SK-N-SH treated with all-trans-retinoic acid at 6 μM for 48 hours (cell line): ENCODE results near the gene COQ7.

ENCODE experiments used
- ATAC-seq: fragments of 200-7000 bp; cut with Tn5 transposase; 3 replicates; pipeline ENCODE4 v1.9.1; 2020; ENCODE audit warnings: mild to moderate bottlenecking, moderate library complexity
- ARNTL ChIP-seq: fragments of 450-650 bp; formaldehyde crosslinking; IDR thresholded peaks from 2 replicates; pipeline ENCODE4 v1.5.0; 2020; ENCODE audit warnings: low read depth, mild to moderate bottlenecking, moderate library complexity, borderline replicate concordance
- BACH2 ChIP-seq: fragments of 250-450 bp; sonication (Bioruptor Pico); IDR thresholded peaks from 2 replicates; pipeline ENCODE4 v1.9.0; 2021; ENCODE audit warnings: mild to moderate bottlenecking, borderline replicate concordance
- CSDC2 ChIP-seq: fragments of 250-450 bp; sonication (Bioruptor Pico); IDR thresholded peaks from 2 replicates; pipeline ENCODE4 v1.5.0; 2020; ENCODE audit warnings: mild to moderate bottlenecking, moderate library complexity
- ESRRG ChIP-seq: fragments of 250-450 bp; sonication (Bioruptor Pico); IDR thresholded peaks from 2 replicates; pipeline ENCODE4 v1.6.1; 2021; ENCODE audit warnings: mild to moderate bottlenecking
- GLIS3 ChIP-seq: fragments of 250-450 bp; sonication (Bioruptor Pico); IDR thresholded peaks from 2 replicates; pipeline ENCODE4 v1.5.0; 2020; ENCODE audit warnings: mild to moderate bottlenecking, moderate library complexity
- OSR1 ChIP-seq: fragments of 250-450 bp; sonication (Bioruptor Pico); IDR thresholded peaks from 2 replicates; pipeline ENCODE4 v1.8.0; 2022; ENCODE audit warnings: moderate library complexity, mild to moderate bottlenecking, inconsistent platforms
- PATZ1 ChIP-seq: fragments of 250-450 bp; sonication (Bioruptor Pico); IDR thresholded peaks from 2 replicates; pipeline ENCODE4 v1.8.0; 2020; ENCODE audit warnings: mild to moderate bottlenecking, moderate library complexity, borderline replicate concordance
- POU6F1 ChIP-seq: fragments of 250-450 bp; sonication (Bioruptor Pico); IDR thresholded peaks from 2 replicates; pipeline ENCODE4 v1.8.0; 2021; ENCODE audit warnings: low read depth, mild to moderate bottlenecking, moderate library complexity, borderline replicate concordance
- PPARA ChIP-seq: fragments of 250-450 bp; sonication (Bioruptor Pico); IDR thresholded peaks from 2 replicates; pipeline ENCODE4 v1.5.0; 2020; ENCODE audit warnings: mild to moderate bottlenecking, borderline replicate concordance
- RARB ChIP-seq: fragments of 250-450 bp; sonication (Bioruptor Pico); IDR thresholded peaks from 2 replicates; pipeline ENCODE4 v1.8.0; 2021; ENCODE audit warnings: mild to moderate bottlenecking, moderate library complexity
- SNAI2 ChIP-seq: fragments of 250-450 bp; sonication (Bioruptor Pico); IDR thresholded peaks from 2 replicates; pipeline ENCODE4 v1.5.0; 2020; ENCODE audit warnings: mild to moderate bottlenecking, moderate library complexity
- TCF4 ChIP-seq: fragments of 250-450 bp; sonication (Bioruptor Pico); IDR thresholded peaks from 2 replicates; pipeline ENCODE4 v1.8.0; 2021; ENCODE audit warnings: mild to moderate bottlenecking, moderate library complexity, borderline replicate concordance
- TOX ChIP-seq: fragments of 250-450 bp; sonication (Bioruptor Pico); IDR thresholded peaks from 2 replicates; pipeline ENCODE4 v1.8.0; 2021; ENCODE audit warnings: mild to moderate bottlenecking, moderate library complexity, borderline replicate concordance
- ZC3H10 ChIP-seq: fragments of 250-450 bp; sonication (Bioruptor Pico); IDR thresholded peaks from 2 replicates; pipeline ENCODE4 v1.5.1; 2021; ENCODE audit warnings: mild to moderate bottlenecking, moderate library complexity
- ZFP3 ChIP-seq: fragments of 250-450 bp; sonication (Bioruptor Pico); IDR thresholded peaks from 2 replicates; pipeline ENCODE4 v1.5.0; 2020; ENCODE audit warnings: mild to moderate bottlenecking, moderate library complexity
- ZFP30 ChIP-seq: fragments of 450-650 bp; formaldehyde crosslinking; IDR thresholded peaks from 2 replicates; pipeline ENCODE4 v1.5.0; 2022; ENCODE audit warnings: mild to moderate bottlenecking, moderate library complexity
- ZNF565 ChIP-seq: fragments of 450-650 bp; formaldehyde crosslinking; conservative IDR thresholded peaks from 2 replicates; pipeline ENCODE4 v1.5.0; 2020; ENCODE audit warnings: low read depth, mild to moderate bottlenecking, moderate library complexity
- ZNF70 ChIP-seq: fragments of 450-650 bp; formaldehyde crosslinking; IDR thresholded peaks from 2 replicates; pipeline ENCODE4 v1.5.0; 2020; ENCODE audit warnings: mild to moderate bottlenecking, moderate library complexity
- ZNF8 ChIP-seq: fragments of 450-650 bp; formaldehyde crosslinking; IDR thresholded peaks from 2 replicates; pipeline ENCODE4 v1.5.0; 2020; ENCODE audit warnings: mild to moderate bottlenecking, moderate library complexity
- TF ChIP-seq, protein P1 (sequence below): fragments of 250-450 bp; sonication (Bioruptor Pico); IDR thresholded peaks from 2 replicates; pipeline ENCODE4 v1.5.1; 2020; ENCODE audit warnings: low read depth, mild to moderate bottlenecking, moderate library complexity
- TF ChIP-seq, protein P2 (sequence below): fragments of 250-450 bp; sonication (Bioruptor Pico); IDR thresholded peaks from 2 replicates; pipeline ENCODE4 v1.5.1; 2021; ENCODE audit warnings: mild to moderate bottlenecking, moderate library complexity
- TF ChIP-seq, protein P3 (sequence below): fragments of 250-450 bp; sonication (Bioruptor Pico); IDR thresholded peaks from 2 replicates; pipeline ENCODE4 v1.5.0; 2020; ENCODE audit warnings: mild to moderate bottlenecking, moderate library complexity

The COQ7 gene

GRCh38 chr16:19046062-19046461 is 21.4 kb upstream of the COQ7 start:
- TF ChIP-seq ZNF8 (CRISPR knock-in tag) (no peak), ZNF565 (no peak), PATZ1 (CRISPR knock-in tag) (no peak), ZNF70 (no peak)
- ATAC-seq, result no peak

- TF ChIP-seq ZNF70 (no peak), TOX (CRISPR knock-in tag) (no peak), ESRRG (CRISPR knock-in tag) (no peak), CSDC2 (CRISPR knock-in tag) (no peak), ZNF8 (CRISPR knock-in tag) (no peak), ZFP3 (CRISPR knock-in tag) (no peak), ZC3H10 (no peak), OSR1 (CRISPR knock-in tag) (no peak), ZNF565 (no peak), BACH2 (CRISPR knock-in tag) (no peak), PATZ1 (CRISPR knock-in tag) (no peak), RARB (CRISPR knock-in tag) (no peak), PPARA (CRISPR knock-in tag) (no peak), ARNTL (no peak), GLIS3 (CRISPR knock-in tag) (no peak)
- TF ChIP-seq, protein P1, sequence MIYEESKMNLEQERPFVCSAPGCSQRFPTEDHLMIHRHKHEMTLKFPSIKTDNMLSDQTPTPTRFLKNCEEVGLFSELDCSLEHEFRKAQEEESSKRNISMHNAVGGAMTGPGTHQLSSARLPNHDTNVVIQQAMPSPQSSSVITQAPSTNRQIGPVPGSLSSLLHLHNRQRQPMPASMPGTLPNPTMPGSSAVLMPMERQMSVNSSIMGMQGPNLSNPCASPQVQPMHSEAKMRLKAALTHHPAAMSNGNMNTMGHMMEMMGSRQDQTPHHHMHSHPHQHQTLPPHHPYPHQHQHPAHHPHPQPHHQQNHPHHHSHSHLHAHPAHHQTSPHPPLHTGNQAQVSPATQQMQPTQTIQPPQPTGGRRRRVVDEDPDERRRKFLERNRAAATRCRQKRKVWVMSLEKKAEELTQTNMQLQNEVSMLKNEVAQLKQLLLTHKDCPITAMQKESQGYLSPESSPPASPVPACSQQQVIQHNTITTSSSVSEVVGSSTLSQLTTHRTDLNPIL, result no peak
- TF ChIP-seq, protein P2, sequence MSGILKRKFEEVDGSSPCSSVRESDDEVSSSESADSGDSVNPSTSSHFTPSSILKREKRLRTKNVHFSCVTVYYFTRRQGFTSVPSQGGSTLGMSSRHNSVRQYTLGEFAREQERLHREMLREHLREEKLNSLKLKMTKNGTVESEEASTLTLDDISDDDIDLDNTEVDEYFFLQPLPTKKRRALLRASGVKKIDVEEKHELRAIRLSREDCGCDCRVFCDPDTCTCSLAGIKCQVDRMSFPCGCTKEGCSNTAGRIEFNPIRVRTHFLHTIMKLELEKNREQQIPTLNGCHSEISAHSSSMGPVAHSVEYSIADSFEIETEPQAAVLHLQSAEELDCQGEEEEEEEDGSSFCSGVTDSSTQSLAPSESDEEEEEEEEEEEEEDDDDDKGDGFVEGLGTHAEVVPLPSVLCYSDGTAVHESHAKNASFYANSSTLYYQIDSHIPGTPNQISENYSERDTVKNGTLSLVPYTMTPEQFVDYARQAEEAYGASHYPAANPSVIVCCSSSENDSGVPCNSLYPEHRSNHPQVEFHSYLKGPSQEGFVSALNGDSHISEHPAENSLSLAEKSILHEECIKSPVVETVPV (CRISPR knock-in tag), result no peak
- no peak for ATAC-seq
Observed at GRCh38 chr16:19062706-19063105, 4.7 kb upstream of the COQ7 start.

DNA sequence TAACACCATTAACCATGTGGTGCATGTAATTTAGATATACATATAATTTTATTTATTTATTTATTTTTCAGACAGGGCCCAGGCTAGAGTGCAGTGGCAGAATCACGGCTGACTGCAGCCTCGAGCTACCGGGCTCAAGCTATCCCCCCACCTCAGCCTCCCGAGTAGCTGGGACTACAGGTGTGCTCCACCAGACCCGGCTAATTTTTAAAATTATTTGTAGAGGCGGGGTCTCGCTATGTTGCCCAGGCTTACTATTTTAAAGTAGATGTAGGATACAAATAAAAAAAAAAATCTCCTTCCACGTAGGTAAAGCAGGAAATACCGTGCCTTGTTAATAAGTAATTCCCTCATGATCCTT is 446 bp upstream of the COQ7 start:
- TF ChIP-seq RARB (CRISPR knock-in tag), result peak; percentile 33; the same call in 1 of the 2 replicates
- TF ChIP-seq CSDC2 (CRISPR knock-in tag), result no peak
- no peak for ATAC-seq

GRCh38 chr16:19068237-19068815 is 912 bp downstream of the COQ7 start:
- ATAC-seq, result no peak; the same call in 2 of the 3 replicates
- no peak for TF ChIP-seq CSDC2 (CRISPR knock-in tag)
- TF ChIP-seq TCF4 (CRISPR knock-in tag), result no peak
- no peak for TF ChIP-seq OSR1 (CRISPR knock-in tag)
- no peak for TF ChIP-seq ZC3H10

- ATAC-seq, result peak; percentile 65
- no peak for TF ChIP-seq ZNF565
- TF ChIP-seq ARNTL, result no peak
- TF ChIP-seq PPARA (CRISPR knock-in tag), result no peak
- no peak for TF ChIP-seq GLIS3 (CRISPR knock-in tag)
- TF ChIP-seq, protein P3, sequence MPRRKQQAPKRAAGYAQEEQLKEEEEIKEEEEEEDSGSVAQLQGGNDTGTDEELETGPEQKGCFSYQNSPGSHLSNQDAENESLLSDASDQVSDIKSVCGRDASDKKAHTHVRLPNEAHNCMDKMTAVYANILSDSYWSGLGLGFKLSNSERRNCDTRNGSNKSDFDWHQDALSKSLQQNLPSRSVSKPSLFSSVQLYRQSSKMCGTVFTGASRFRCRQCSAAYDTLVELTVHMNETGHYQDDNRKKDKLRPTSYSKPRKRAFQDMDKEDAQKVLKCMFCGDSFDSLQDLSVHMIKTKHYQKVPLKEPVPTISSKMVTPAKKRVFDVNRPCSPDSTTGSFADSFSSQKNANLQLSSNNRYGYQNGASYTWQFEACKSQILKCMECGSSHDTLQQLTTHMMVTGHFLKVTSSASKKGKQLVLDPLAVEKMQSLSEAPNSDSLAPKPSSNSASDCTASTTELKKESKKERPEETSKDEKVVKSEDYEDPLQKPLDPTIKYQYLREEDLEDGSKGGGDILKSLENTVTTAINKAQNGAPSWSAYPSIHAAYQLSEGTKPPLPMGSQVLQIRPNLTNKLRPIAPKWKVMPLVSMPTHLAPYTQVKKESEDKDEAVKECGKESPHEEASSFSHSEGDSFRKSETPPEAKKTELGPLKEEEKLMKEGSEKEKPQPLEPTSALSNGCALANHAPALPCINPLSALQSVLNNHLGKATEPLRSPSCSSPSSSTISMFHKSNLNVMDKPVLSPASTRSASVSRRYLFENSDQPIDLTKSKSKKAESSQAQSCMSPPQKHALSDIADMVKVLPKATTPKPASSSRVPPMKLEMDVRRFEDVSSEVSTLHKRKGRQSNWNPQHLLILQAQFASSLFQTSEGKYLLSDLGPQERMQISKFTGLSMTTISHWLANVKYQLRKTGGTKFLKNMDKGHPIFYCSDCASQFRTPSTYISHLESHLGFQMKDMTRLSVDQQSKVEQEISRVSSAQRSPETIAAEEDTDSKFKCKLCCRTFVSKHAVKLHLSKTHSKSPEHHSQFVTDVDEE (CRISPR knock-in tag), result no peak
- TF ChIP-seq SNAI2 (CRISPR knock-in tag), result no peak
- TF ChIP-seq ZC3H10, result no peak
- no peak for TF ChIP-seq POU6F1
- no peak for TF ChIP-seq TOX (CRISPR knock-in tag)
- TF ChIP-seq ZFP30 (CRISPR knock-in tag), result no peak
Observed at GRCh38 chr16:19071811-19072777, 4.7 kb downstream of the COQ7 start.
